ENCODE data around the gene SLC22A16.

SLC22A16 gene

GRCh38 chr6:110400208-110400607 is 76.2 kb downstream of the SLC22A16 start:
- no peak for DNase-seq
- no peak overlapping the region for H2AFZ ChIP-seq (ENCODE audit: low read depth, low read length)
- 88% methylated on average over 11 of the region's 18 CpGs for WGBS
- no peak overlapping the region for H3K4ac ChIP-seq (ENCODE audit: low read depth in 1 of 2, low read length in 2 of 2)
- no peak overlapping the region for H4K8ac ChIP-seq (ENCODE audit: low read length)
- no peak overlapping the region for H3K18ac ChIP-seq (ENCODE audit: low read depth in 1 of 2, low read length in 2 of 2)
- H3K27me3 ChIP-seq (ENCODE audit: control insufficient read depth in 1 of 2, insufficient read depth in 1 of 2, low read length in 2 of 2) = no peaks in the 10 kb centered on the region
- no peak overlapping the region for H4K91ac ChIP-seq (ENCODE audit: low read length)
- H3K79me1 ChIP-seq (replicated peaks; ENCODE audit: low read length, poor library complexity, severe bottlenecking) = no peaks in the 10 kb centered on the region
- H3K36me3 ChIP-seq (ENCODE audit: control insufficient read depth in 1 of 2, insufficient read depth in 2 of 2, low read depth in 1 of 2, low read length in 2 of 2) = no peaks in the 10 kb centered on the region
- H3K4me2 ChIP-seq (ENCODE audit: low read length, poor library complexity, severe bottlenecking) = no peak overlapping the region
- peak overlapping the region; percentile 77 for H3K9ac ChIP-seq (ENCODE audit: low read length)
- no peak overlapping the region for H2BK15ac ChIP-seq (ENCODE audit: low read depth, poor library complexity, severe bottlenecking)
- H3K23ac ChIP-seq (ENCODE audit: low read length in 2 of 2) = no peak overlapping the region
- H3K27ac ChIP-seq (ENCODE audit: low read length, poor library complexity, severe bottlenecking) = no peak overlapping the region
- H2BK5ac ChIP-seq (ENCODE audit: low read depth, low read length, poor library complexity, severe bottlenecking) = no peak overlapping the region
- H2AK5ac ChIP-seq (ENCODE audit: low read length, severe bottlenecking) = no peak overlapping the region
- no peaks in the 10 kb centered on the region for H3K4me1 ChIP-seq (ENCODE audit: control insufficient read depth, insufficient read depth, low read depth, low read length)
- H2BK12ac ChIP-seq (ENCODE audit: low read length in 2 of 2) = no peak overlapping the region
- peak overlapping the region in 1 of 2 experiments; percentile 73 for H3K4me3 ChIP-seq (ENCODE audit: insufficient read depth in 1 of 2, low read depth in 1 of 2, low read length in 2 of 2)
- H3K9me3 ChIP-seq (ENCODE audit: control insufficient read depth, low read length) = no peaks in the 10 kb centered on the region
- H2BK120ac ChIP-seq (ENCODE audit: low read depth, low read length) = no peak overlapping the region
- no peak overlapping the region for H3K14ac ChIP-seq (ENCODE audit: low read length in 2 of 2)

DNA sequence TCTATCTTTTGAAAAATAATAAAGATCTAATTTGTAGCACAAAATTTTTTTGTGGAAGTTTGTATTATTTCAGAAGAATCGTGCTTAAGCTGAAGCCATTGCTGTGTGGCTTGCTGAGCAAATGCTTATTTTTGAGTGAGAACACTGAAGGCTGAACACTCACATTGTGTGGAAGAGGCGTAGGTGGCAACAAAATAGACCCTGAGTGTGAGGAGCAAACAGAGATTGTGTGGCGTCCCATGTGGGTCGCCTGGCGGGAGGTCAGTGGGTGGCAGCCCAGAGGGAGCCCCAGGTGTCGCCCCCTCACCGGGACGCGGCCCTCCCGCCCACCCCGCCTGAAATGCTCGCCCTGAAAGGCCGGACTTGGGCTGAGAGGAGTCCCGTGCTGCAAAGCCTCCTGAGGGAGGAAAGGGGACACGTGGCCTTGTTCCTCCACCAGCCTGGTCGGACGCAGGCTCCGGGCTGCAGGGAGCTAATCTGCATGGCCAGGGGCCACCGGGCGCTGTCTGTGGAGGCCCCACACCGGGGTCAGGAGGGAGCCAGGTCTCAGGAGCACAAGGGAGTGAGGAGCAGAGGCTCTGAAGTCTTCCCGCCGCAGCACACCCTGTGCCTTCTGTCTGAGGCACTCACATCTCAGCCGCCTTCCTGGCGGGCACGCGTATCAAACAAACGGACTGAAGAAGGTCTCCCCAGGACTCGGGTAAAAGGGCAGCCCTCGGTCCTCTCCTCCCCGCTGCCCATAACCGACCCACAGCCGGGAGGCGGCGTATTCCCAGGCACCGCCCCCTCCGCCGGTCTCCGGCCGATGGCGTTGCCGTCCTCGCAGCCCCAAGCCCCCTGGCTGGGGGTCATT is 77.0 kb downstream of the SLC22A16 start:
- Histone ChIP-seq H2BK12ac (ENCODE audit: low read length in 2 of 2) (no peak overlapping the region), H3K9me3 (ENCODE audit: control insufficient read depth, low read length) (no peaks in the 10 kb centered on the region), H4K8ac (ENCODE audit: low read length) (no peak overlapping the region), H3K4ac (ENCODE audit: low read depth in 1 of 2, low read length in 2 of 2) (no peak overlapping the region), H3K14ac (ENCODE audit: low read length in 2 of 2) (no peak overlapping the region), H3K18ac (ENCODE audit: low read depth in 1 of 2, low read length in 2 of 2) (no peak overlapping the region), H2AK5ac (ENCODE audit: low read length, severe bottlenecking) (no peak overlapping the region), H3K23ac (ENCODE audit: low read length in 2 of 2) (no peak overlapping the region), H3K27me3 (ENCODE audit: control insufficient read depth in 1 of 2, insufficient read depth in 1 of 2, low read length in 2 of 2) (no peaks in the 10 kb centered on the region), H3K27ac (ENCODE audit: low read length, poor library complexity, severe bottlenecking) (no peak overlapping the region), H3K4me1 (ENCODE audit: control insufficient read depth, insufficient read depth, low read depth, low read length) (no peaks in the 10 kb centered on the region), H2BK120ac (ENCODE audit: low read depth, low read length) (no peak overlapping the region), H3K79me1 (replicated peaks; ENCODE audit: low read length, poor library complexity, severe bottlenecking) (no peaks in the 10 kb centered on the region), H3K9ac (ENCODE audit: low read length) (peak overlapping the region; percentile 77), H2AFZ (ENCODE audit: low read depth, low read length) (no peak overlapping the region), H2BK15ac (ENCODE audit: low read depth, poor library complexity, severe bottlenecking) (peak overlapping the region; percentile 0), H3K36me3 (ENCODE audit: control insufficient read depth in 1 of 2, insufficient read depth in 2 of 2, low read depth in 1 of 2, low read length in 2 of 2) (no peaks in the 10 kb centered on the region), H3K4me3 (ENCODE audit: insufficient read depth in 1 of 2, low read depth in 1 of 2, low read length in 2 of 2) (peak overlapping the region in 1 of 2 experiments; percentile 73), H4K91ac (ENCODE audit: low read length) (peak overlapping the region; percentile 25), H2BK5ac (ENCODE audit: low read depth, low read length, poor library complexity, severe bottlenecking) (no peak overlapping the region), H3K4me2 (ENCODE audit: low read length, poor library complexity, severe bottlenecking) (no peak overlapping the region)
- DNase-seq = no peak
- WGBS = 95% methylated on average over 42 of the region's 43 CpGs

DNA sequence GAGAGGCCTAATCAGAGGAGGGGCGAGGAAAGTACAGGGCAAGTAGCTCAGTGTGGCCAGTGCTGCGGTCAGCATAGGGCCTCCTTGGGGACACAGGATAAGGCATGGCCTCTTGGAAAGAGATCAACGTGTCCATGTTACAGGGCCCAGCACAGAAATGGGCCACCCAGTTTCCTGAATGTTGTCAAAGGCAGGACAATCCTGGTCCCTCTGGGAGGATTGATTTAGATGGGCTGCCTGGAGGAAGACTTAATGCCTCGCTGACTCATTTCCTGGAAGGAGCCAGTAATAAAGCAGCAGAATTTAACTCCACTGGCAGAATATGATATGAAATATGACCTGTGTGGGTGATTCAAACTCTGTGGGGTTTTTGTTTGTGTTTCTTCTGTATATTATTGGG is 77.6 kb downstream of the SLC22A16 start:
- WGBS = 57% methylated on average over 4 of the region's 4 CpGs
- Histone ChIP-seq H3K4ac (ENCODE audit: low read depth in 1 of 2, low read length in 2 of 2) (no peak overlapping the region), H2BK120ac (ENCODE audit: low read depth, low read length) (no peak overlapping the region), H3K4me1 (ENCODE audit: control insufficient read depth, insufficient read depth, low read depth, low read length) (no peaks in the 10 kb centered on the region), H4K91ac (ENCODE audit: low read length) (no peak overlapping the region), H3K4me2 (ENCODE audit: low read length, poor library complexity, severe bottlenecking) (no peak overlapping the region), H3K23ac (ENCODE audit: low read length in 2 of 2) (no peak overlapping the region), H2BK5ac (ENCODE audit: low read depth, low read length, poor library complexity, severe bottlenecking) (no peak overlapping the region), H3K14ac (ENCODE audit: low read length in 2 of 2) (no peak overlapping the region), H3K18ac (ENCODE audit: low read depth in 1 of 2, low read length in 2 of 2) (peak overlapping the region in 1 of 2 experiments; percentile 60), H3K27me3 (ENCODE audit: control insufficient read depth in 1 of 2, insufficient read depth in 1 of 2, low read length in 2 of 2) (no peaks in the 10 kb centered on the region), H2AK5ac (ENCODE audit: low read length, severe bottlenecking) (no peak overlapping the region), H2AFZ (ENCODE audit: low read depth, low read length) (no peak overlapping the region), H2BK15ac (ENCODE audit: low read depth, poor library complexity, severe bottlenecking) (no peak overlapping the region), H3K4me3 (ENCODE audit: insufficient read depth in 1 of 2, low read depth in 1 of 2, low read length in 2 of 2) (no peak overlapping the region), H3K9ac (ENCODE audit: low read length) (peak overlapping the region; percentile 42), H4K8ac (ENCODE audit: low read length) (no peak overlapping the region), H3K79me1 (replicated peaks; ENCODE audit: low read length, poor library complexity, severe bottlenecking) (no peaks in the 10 kb centered on the region), H2BK12ac (ENCODE audit: low read length in 2 of 2) (no peak overlapping the region), H3K9me3 (ENCODE audit: control insufficient read depth, low read length) (no peaks in the 10 kb centered on the region), H3K27ac (ENCODE audit: low read length, poor library complexity, severe bottlenecking) (no peak overlapping the region), H3K36me3 (ENCODE audit: control insufficient read depth in 1 of 2, insufficient read depth in 2 of 2, low read depth in 1 of 2, low read length in 2 of 2) (no peaks in the 10 kb centered on the region)
- peak; percentile 11 for DNase-seq

DNA sequence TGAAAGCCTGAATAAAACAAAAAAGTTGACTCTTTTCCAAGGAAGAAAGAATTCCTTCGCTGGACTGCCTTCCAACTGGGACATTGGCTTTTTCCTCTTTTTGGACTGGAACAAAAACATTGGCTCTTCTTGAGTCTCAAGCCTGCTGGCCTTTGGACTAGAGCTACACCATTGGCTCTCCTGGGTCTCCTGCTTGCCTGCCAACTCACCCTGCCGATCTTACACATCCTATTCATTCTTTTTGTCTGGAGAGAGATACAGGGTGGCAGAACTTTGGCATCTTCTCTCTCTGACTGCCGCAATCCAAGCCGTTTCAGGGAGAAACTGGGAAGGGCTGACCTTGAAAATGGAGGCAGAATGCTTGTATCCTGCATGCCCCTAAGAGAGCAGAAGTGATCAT is 81.2 kb downstream of the SLC22A16 start:
- Histone ChIP-seq H3K4ac (ENCODE audit: low read depth in 1 of 2, low read length in 2 of 2) (no peak overlapping the region), H4K8ac (ENCODE audit: low read length) (no peak overlapping the region), H3K36me3 (ENCODE audit: control insufficient read depth in 1 of 2, insufficient read depth in 2 of 2, low read depth in 1 of 2, low read length in 2 of 2) (no peaks in the 10 kb centered on the region), H4K91ac (ENCODE audit: low read length) (no peak overlapping the region), H2BK15ac (ENCODE audit: low read depth, poor library complexity, severe bottlenecking) (no peak overlapping the region), H3K4me2 (ENCODE audit: low read length, poor library complexity, severe bottlenecking) (no peak overlapping the region), H2BK120ac (ENCODE audit: low read depth, low read length) (no peak overlapping the region), H3K9me3 (ENCODE audit: control insufficient read depth, low read length) (no peaks in the 10 kb centered on the region), H3K14ac (ENCODE audit: low read length in 2 of 2) (no peak overlapping the region), H3K4me3 (ENCODE audit: insufficient read depth in 1 of 2, low read depth in 1 of 2, low read length in 2 of 2) (no peak overlapping the region), H3K9ac (ENCODE audit: low read length) (no peak overlapping the region), H3K23ac (ENCODE audit: low read length in 2 of 2) (no peak overlapping the region), H3K79me1 (replicated peaks; ENCODE audit: low read length, poor library complexity, severe bottlenecking) (no peaks in the 10 kb centered on the region), H3K18ac (ENCODE audit: low read depth in 1 of 2, low read length in 2 of 2) (no peak overlapping the region), H3K4me1 (ENCODE audit: control insufficient read depth, insufficient read depth, low read depth, low read length) (no peaks in the 10 kb centered on the region), H3K27ac (ENCODE audit: low read length, poor library complexity, severe bottlenecking) (no peak overlapping the region), H2AFZ (ENCODE audit: low read depth, low read length) (no peak overlapping the region), H2BK5ac (ENCODE audit: low read depth, low read length, poor library complexity, severe bottlenecking) (no peak overlapping the region), H2BK12ac (ENCODE audit: low read length in 2 of 2) (no peak overlapping the region), H3K27me3 (ENCODE audit: control insufficient read depth in 1 of 2, insufficient read depth in 1 of 2, low read length in 2 of 2) (peaks cover 0 to 3% of the 10 kb centered on the region in 2 experiments), H2AK5ac (ENCODE audit: low read length, severe bottlenecking) (no peak overlapping the region)
- DNase-seq = no peak
- 80% methylated on average over 4 of the region's 4 CpGs for WGBS

Data from mesenchymal stem cell (in vitro differentiated cells and primary cell).